ENCODE measurements around the gene CES2.
"Not testable (repeated sequence)": the region's sequence is repeated elsewhere in the genome, so short reads cannot be mapped to it uniquely, and the experiment has no call there.

CES2 gene

GRCh38 chr16:66991545-66992077 lies 56.3 kb downstream of the CES2 start:
- no peak for DNase-seq

- DNase-seq = not testable (repeated sequence)
Observed at GRCh38 chr16:66993558-66993957, 58.2 kb downstream of the CES2 start.

All from stimulated activated CD4-positive, alpha-beta T cell treated with anti-CD3 and anti-CD28 coated beads, Interleukin-4, amount 100 ng/mL, for 1 hour (primary cell).